ENCODE results near the gene CAB39L. TPM values are rescaled to one million over a fixed set of nuclear protein-coding genes. Genes with fewer than 3 reads are reported as not detected.

The CAB39L gene
- total RNA-seq, 1 donor from 2014 or later: 13.2 TPM

DNA sequence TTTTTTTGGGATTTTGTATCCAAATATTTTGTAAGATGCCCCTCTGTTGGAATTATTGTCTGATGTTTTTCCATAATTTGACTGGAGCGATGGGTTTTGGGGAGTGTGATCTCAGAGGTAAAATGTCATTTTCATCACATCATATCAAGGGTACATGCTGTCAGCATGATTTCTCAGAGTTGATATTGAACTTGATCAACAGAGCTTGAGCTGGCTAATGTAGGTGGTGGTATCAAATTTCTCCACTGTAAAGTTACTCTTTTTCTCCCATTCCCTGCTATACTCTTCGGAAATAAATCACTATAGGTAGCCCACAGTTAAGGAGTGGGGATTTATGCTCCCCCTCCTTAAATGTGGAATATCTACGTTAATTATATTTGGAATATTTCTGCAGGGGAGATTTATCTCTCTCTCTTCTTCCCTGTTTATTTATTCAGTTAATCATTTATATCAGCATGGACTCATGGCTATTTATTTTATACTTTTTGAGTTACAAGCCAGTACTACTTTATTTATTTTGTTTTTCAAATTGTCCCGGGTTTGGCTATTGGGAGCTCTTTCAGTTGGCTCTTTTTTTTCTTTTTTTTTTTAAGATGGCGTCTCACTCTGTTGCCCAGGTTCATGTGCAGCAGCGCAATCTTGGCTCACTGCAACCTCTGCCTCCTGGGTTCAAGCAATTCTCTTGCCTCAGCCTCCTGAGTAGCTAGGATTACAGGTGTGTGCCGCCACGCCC lies 9.0 kb upstream of the CAB39L start:
- Mint-ChIP-seq H3K27ac (ENCODE audit: unreplicated experiment) (no peak overlapping the region), H3K4me3 (ENCODE audit: unreplicated experiment) (no peak overlapping the region), H3K4me1 (ENCODE audit: low read depth, unreplicated experiment) (peaks cover 4% of the 10 kb centered on the region), H3K27me3 (ENCODE audit: low read depth, unreplicated experiment) (no peaks in the 10 kb centered on the region), H3K9me3 (ENCODE audit: unreplicated experiment) (no peaks in the 10 kb centered on the region), H3K36me3 (ENCODE audit: low read depth, unreplicated experiment) (peaks cover 2% of the 10 kb centered on the region)
- Histone ChIP-seq H3K36me3 (ENCODE audit: insufficient read depth, low read length) (no peaks in the 10 kb centered on the region), H3K27ac (ENCODE audit: low read depth, low read length) (no peak overlapping the region), H3K4me2 (ENCODE audit: low read length) (no peak overlapping the region), H4K20me1 (ENCODE audit: insufficient read depth, low read length) (no peaks in the 10 kb centered on the region), H3K4me1 (ENCODE audit: insufficient read depth, low read length) (no peaks in the 10 kb centered on the region), H3K4me3 (ENCODE audit: insufficient read depth, low read depth, low read length) (no peak overlapping the region), H3K27me3 (ENCODE audit: insufficient read depth, low read length) (no peaks in the 10 kb centered on the region), H3K9me3 (ENCODE audit: insufficient read depth, low read depth, low read length) (no peaks in the 10 kb centered on the region), H3K79me2 (ENCODE audit: insufficient read depth, low read length) (peaks cover 2% of the 10 kb centered on the region), H3K9ac (ENCODE audit: low read length) (no peak overlapping the region), H2AFZ (ENCODE audit: low read depth, low read length) (no peak overlapping the region)
- TF ChIP-seq EZH2 (IDR thresholded peaks at IDR 0.05; ENCODE audit: insufficient read depth, low read length) (no peak), CTCF (IDR thresholded peaks at IDR 0.05; ENCODE audit: insufficient read depth, low read depth, low read length) (no peak)
- DNase-seq (ENCODE audit: low read depth): no peak
- peak; percentile 49 for FAIRE-seq

DNA sequence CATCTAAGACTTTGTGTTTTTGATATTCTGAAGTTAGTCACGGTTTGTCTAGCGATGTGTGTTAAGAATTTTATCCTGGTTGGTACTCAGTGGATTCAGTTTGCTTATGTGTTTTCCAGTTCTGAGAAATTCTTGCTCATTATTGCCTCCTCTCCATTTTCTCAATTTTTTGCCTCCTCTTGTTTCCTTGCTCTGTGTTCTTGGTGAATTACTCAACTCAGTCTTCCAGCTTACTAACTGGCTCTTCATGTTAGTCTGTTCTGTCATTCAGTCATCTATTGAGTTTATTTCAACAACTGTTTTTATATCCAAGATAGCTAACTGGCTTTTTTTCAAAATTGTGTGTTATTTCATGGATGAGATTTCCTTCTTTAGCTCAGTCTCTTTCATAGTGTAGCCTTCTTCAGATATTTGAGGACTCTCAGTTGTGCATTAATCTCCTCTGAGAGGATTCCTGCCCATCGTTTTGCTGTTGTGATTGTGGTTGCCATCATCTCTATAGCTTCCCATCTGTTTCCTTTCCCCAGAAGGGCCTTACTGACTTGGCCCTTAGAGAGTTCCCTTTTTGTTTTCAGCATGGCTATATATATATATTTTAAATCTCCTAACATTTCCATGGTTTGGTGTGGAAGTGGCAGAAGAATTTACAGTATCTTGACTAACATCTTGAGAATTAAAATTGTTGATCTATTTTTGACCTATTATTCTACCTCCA lies 6.4 kb upstream of the CAB39L start:
- H3K4me3 ChIP-seq (ENCODE audit: insufficient read depth, low read depth, low read length): no peak overlapping the region
- H3K4me1 Mint-ChIP-seq (ENCODE audit: low read depth, unreplicated experiment): peaks cover 8% of the 10 kb centered on the region
- no peak overlapping the region for H3K4me3 Mint-ChIP-seq (ENCODE audit: unreplicated experiment)
- H3K4me2 ChIP-seq (ENCODE audit: low read length): no peak overlapping the region
- no peak for TF ChIP-seq EZH2 (IDR thresholded peaks at IDR 0.05; ENCODE audit: insufficient read depth, low read length)
- no peak for TF ChIP-seq CTCF (IDR thresholded peaks at IDR 0.05; ENCODE audit: insufficient read depth, low read depth, low read length)
- H4K20me1 ChIP-seq (ENCODE audit: insufficient read depth, low read length): no peaks in the 10 kb centered on the region
- no peaks in the 10 kb centered on the region for H3K4me1 ChIP-seq (ENCODE audit: insufficient read depth, low read length)
- H3K27ac ChIP-seq (ENCODE audit: low read depth, low read length): no peak overlapping the region
- H3K9me3 ChIP-seq (ENCODE audit: insufficient read depth, low read depth, low read length): no peaks in the 10 kb centered on the region
- no peak overlapping the region for H2AFZ ChIP-seq (ENCODE audit: low read depth, low read length)
- H3K9ac ChIP-seq (ENCODE audit: low read length): no peak overlapping the region
- peaks cover 2% of the 10 kb centered on the region for H3K36me3 Mint-ChIP-seq (ENCODE audit: low read depth, unreplicated experiment)
- DNase-seq (ENCODE audit: low read depth): no peak
- H3K9me3 Mint-ChIP-seq (ENCODE audit: unreplicated experiment): no peaks in the 10 kb centered on the region
- peaks cover 8% of the 10 kb centered on the region for H3K79me2 ChIP-seq (ENCODE audit: insufficient read depth, low read length)
- H3K36me3 ChIP-seq (ENCODE audit: insufficient read depth, low read length): no peaks in the 10 kb centered on the region
- no peaks in the 10 kb centered on the region for H3K27me3 ChIP-seq (ENCODE audit: insufficient read depth, low read length)
- no peaks in the 10 kb centered on the region for H3K27me3 Mint-ChIP-seq (ENCODE audit: low read depth, unreplicated experiment)
- H3K27ac Mint-ChIP-seq (ENCODE audit: unreplicated experiment): no peak overlapping the region
- FAIRE-seq: peak; percentile 62

DNA sequence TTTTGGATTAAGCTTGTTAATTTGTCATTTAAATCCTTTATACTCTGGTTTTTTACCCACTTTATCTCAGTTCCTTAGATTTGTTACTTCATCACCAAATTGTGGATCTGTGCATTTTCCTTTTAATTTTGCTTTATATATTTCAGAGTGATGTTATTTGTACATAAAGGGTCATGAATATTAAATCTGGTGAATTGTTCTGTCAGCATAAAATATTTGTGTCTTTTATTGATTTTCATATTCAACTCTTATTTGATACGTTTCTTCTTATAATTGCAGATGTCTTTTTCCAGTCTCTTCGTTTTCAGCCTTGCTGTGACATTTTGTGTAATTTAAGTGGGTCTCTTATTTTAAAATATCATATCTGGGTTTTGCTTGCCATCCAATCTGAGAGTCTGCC lies 4.9 kb upstream of the CAB39L start:
- no peaks in the 10 kb centered on the region for H4K20me1 ChIP-seq (ENCODE audit: insufficient read depth, low read length)
- H2AFZ ChIP-seq (ENCODE audit: low read depth, low read length): no peak overlapping the region
- no peaks in the 10 kb centered on the region for H3K9me3 ChIP-seq (ENCODE audit: insufficient read depth, low read depth, low read length)
- Mint-ChIP-seq H3K27ac (ENCODE audit: unreplicated experiment) (no peak overlapping the region), H3K36me3 (ENCODE audit: low read depth, unreplicated experiment) (peaks cover 2% of the 10 kb centered on the region), H3K4me3 (ENCODE audit: unreplicated experiment) (no peak overlapping the region), H3K4me1 (ENCODE audit: low read depth, unreplicated experiment) (peaks cover 4% of the 10 kb centered on the region), H3K27me3 (ENCODE audit: low read depth, unreplicated experiment) (no peaks in the 10 kb centered on the region), H3K9me3 (ENCODE audit: unreplicated experiment) (peaks cover under 1% of the 10 kb centered on the region)
- no peaks in the 10 kb centered on the region for H3K27me3 ChIP-seq (ENCODE audit: insufficient read depth, low read length)
- no peak overlapping the region for H3K9ac ChIP-seq (ENCODE audit: low read length)
- no peak for FAIRE-seq
- TF ChIP-seq CTCF (IDR thresholded peaks at IDR 0.05; ENCODE audit: insufficient read depth, low read depth, low read length) (no peak), EZH2 (IDR thresholded peaks at IDR 0.05; ENCODE audit: insufficient read depth, low read length) (no peak)
- H3K4me3 ChIP-seq (ENCODE audit: insufficient read depth, low read depth, low read length): no peak overlapping the region
- no peak for DNase-seq (ENCODE audit: low read depth)
- no peak overlapping the region for H3K4me2 ChIP-seq (ENCODE audit: low read length)
- no peaks in the 10 kb centered on the region for H3K36me3 ChIP-seq (ENCODE audit: insufficient read depth, low read length)
- peaks cover 8% of the 10 kb centered on the region for H3K79me2 ChIP-seq (ENCODE audit: insufficient read depth, low read length)
- no peak overlapping the region for H3K27ac ChIP-seq (ENCODE audit: low read depth, low read length)
- H3K4me1 ChIP-seq (ENCODE audit: insufficient read depth, low read length): no peaks in the 10 kb centered on the region

All from astrocyte (in vitro differentiated cells and primary cell).